Gastroesophageal sphincter (tissue), 4 donors: ENCODE measurements around the gene PIGZ. TPM values are rescaled to one million over a fixed set of nuclear protein-coding genes. Genes with fewer than 3 reads are reported as not detected.

Experiments used
- ATAC-seq: fragments of 150-250 bp; one replicate; pipeline ENCODE4 v1.9.1; 2016; ENCODE audit warnings: mild to moderate bottlenecking, moderate library complexity
- H3K27ac ChIP-seq, 4 donors: fragments of 200-600 bp; sonication (generic) in 3 of 4; 1 replicate in 3 of 4; 2 replicates in 1 of 4; pipeline ENCODE4 v1.5.1; 2016 to 2019
- H3K27me3 ChIP-seq: fragments of 200-600 bp; sonication (generic); one replicate; pipeline ENCODE4 v1.5.1; 2019
- H3K36me3 ChIP-seq, 2 donors: fragments of 200-600 bp; sonication (generic); one replicate each; pipeline ENCODE4 v1.5.1; 2019; ENCODE audit warnings: control low read depth in 1 of 2
- H3K4me1 ChIP-seq, 3 donors: fragments of 200-600 bp; sonication (generic); 1 replicate in 2 of 3; 2 replicates in 1 of 3; pipeline ENCODE4 v1.5.1; 2016 to 2019; ENCODE audit warnings: control low read depth in 2 of 3
- H3K4me3 ChIP-seq, 2 donors: fragments of 200-600 bp; sonication (generic); one replicate each; pipeline ENCODE4 v1.5.1; 2019; ENCODE audit warnings: mild to moderate bottlenecking in 1 of 2, moderate library complexity in 1 of 2
- H3K9me3 ChIP-seq, 3 donors: fragments of 200-600 bp; sonication (generic); one replicate each; pipeline ENCODE4 v1.5.1; 2017 to 2019; ENCODE audit warnings: control low read depth in 2 of 3
- CTCF ChIP-seq, 4 experiments: fragments of 200-600 bp in 2 of 4; fragments of 450-650 bp in 2 of 4; sonication (generic) in 1 of 4; IDR thresholded peaks; one replicate each; pipeline ENCODE4 v1.5.1; 2017 to 2019; ENCODE audit warnings: antibody characterized with exemption in 4 of 4, mild to moderate bottlenecking in 2 of 4, moderate library complexity in 2 of 4
- EP300 ChIP-seq: sonication (generic); formaldehyde crosslinking; IDR thresholded peaks from one replicate; pipeline ENCODE4 v1.6.1; 2017; ENCODE audit warnings: antibody characterized with exemption, mild to moderate bottlenecking
- POLR2A ChIP-seq, 2 donors: fragments of 450-650 bp; IDR thresholded peaks; one replicate each; pipeline ENCODE4 v1.6.1; 2017; ENCODE audit warnings: antibody characterized with exemption in 2 of 2, mild to moderate bottlenecking in 2 of 2, moderate library complexity in 1 of 2
- POLR2AphosphoS5 ChIP-seq: sonication (generic); formaldehyde crosslinking; IDR thresholded peaks from one replicate; pipeline ENCODE4 v1.6.1; 2017; ENCODE audit warnings: antibody characterized with exemption
- WGBS, 2 donors: methylation state at CpG; one replicate each; pipeline ENCODE4 v1.1.5; 2018; ENCODE audit warnings: low coverage in 1 of 2; 5-methylcytosine and 5-hydroxymethylcytosine counted together
- total RNA-seq, 4 donors: library from RNA; depleted of rRNA; stranded (reverse); fragments of >200 nt; gene quantifications; one replicate each; pipeline ENCODE4 v1.1.0, GENCODE V29; 2016

The PIGZ gene
- total RNA-seq, 4 donors from 2014 or later, result 5.0 to 15.3 (median 10.5) TPM

- H3K27me3 ChIP-seq, result no peaks in the 10 kb centered on the region
- H3K4me1 ChIP-seq, result peaks cover 0 to 18% (median 7%) of the 10 kb centered on the region in 3 donors
- H3K36me3 ChIP-seq, result no peaks in the 10 kb centered on the region
- H3K9me3 ChIP-seq, result peaks cover 0 to 4% (median 0%) of the 10 kb centered on the region in 3 donors
- no peak for ATAC-seq
- no peak overlapping the region for H3K27ac ChIP-seq
- H3K4me3 ChIP-seq, result no peak overlapping the region
- 77 to 80% methylated on average over 1 to 8 of the region's 21 CpGs for WGBS, 2 donors
- TF ChIP-seq POLR2A (IDR thresholded peaks at IDR 0.05), result no peak
- no peak for TF ChIP-seq POLR2AphosphoS5
- no peak for TF ChIP-seq EP300
- TF ChIP-seq CTCF (IDR thresholded peaks at IDR 0.05), result no peak
Measured at GRCh38 chr3:196998966-196999760, 30.5 kb upstream of the PIGZ start.

- no peak overlapping the region for H3K27ac ChIP-seq
- no peak for ATAC-seq
- no peak for TF ChIP-seq CTCF (IDR thresholded peaks at IDR 0.05)
- TF ChIP-seq POLR2A (IDR thresholded peaks at IDR 0.05), result no peak
- TF ChIP-seq POLR2AphosphoS5, result no peak
- TF ChIP-seq EP300, result no peak
- H3K9me3 ChIP-seq, result peaks cover 0 to 4% (median 0%) of the 10 kb centered on the region in 3 donors
- 91 to 95% methylated on average over 11 of the region's 15 CpGs for WGBS, 2 donors
- peaks cover 0 to 5% (median 2%) of the 10 kb centered on the region in 3 donors for H3K4me1 ChIP-seq
- H3K4me3 ChIP-seq, result no peak overlapping the region
- no peaks in the 10 kb centered on the region for H3K36me3 ChIP-seq
- H3K27me3 ChIP-seq, result no peaks in the 10 kb centered on the region
Measured at GRCh38 chr3:196997311-196997710, 28.7 kb upstream of the PIGZ start.

GRCh38 chr3:196996454-196997265 lies 28.0 kb upstream of the PIGZ start:
- Histone ChIP-seq H3K4me3 (no peak overlapping the region), H3K4me1 (no peaks in the 10 kb centered on the region), H3K27ac (no peak overlapping the region), H3K36me3 (no peaks in the 10 kb centered on the region), H3K27me3 (no peaks in the 10 kb centered on the region), H3K9me3 (peaks cover 0 to 4% (median 0%) of the 10 kb centered on the region in 3 donors)
- 88 to 92% methylated on average over 5 to 8 of the region's 17 CpGs for WGBS, 2 donors
- no peak for ATAC-seq
- TF ChIP-seq POLR2A (IDR thresholded peaks at IDR 0.05) (no peak), POLR2AphosphoS5 (no peak), CTCF (IDR thresholded peaks at IDR 0.05) (no peak), EP300 (no peak)

GRCh38 chr3:196995646-196996355 lies 27.2 kb upstream of the PIGZ start:
- Histone ChIP-seq H3K4me1 (no peaks in the 10 kb centered on the region), H3K9me3 (peaks cover 0 to 4% (median 0%) of the 10 kb centered on the region in 3 donors), H3K27me3 (no peaks in the 10 kb centered on the region), H3K27ac (no peak overlapping the region), H3K4me3 (no peak overlapping the region), H3K36me3 (no peaks in the 10 kb centered on the region)
- ATAC-seq, result no peak
- WGBS, 2 donors, result 80 to 92% methylated on average over 3 to 6 of the region's 14 CpGs
- TF ChIP-seq POLR2A (IDR thresholded peaks at IDR 0.05) (no peak), POLR2AphosphoS5 (no peak), CTCF (IDR thresholded peaks at IDR 0.05) (no peak), EP300 (no peak)
